Measurements from ENCODE around the gene CKS2. TPM values are rescaled to one million over a fixed set of nuclear protein-coding genes. Genes with fewer than 3 reads are reported as not detected.

The CKS2 gene
- total RNA-seq, 2 donors from 2014 or later = 2.9 to 4.3 TPM

DNA sequence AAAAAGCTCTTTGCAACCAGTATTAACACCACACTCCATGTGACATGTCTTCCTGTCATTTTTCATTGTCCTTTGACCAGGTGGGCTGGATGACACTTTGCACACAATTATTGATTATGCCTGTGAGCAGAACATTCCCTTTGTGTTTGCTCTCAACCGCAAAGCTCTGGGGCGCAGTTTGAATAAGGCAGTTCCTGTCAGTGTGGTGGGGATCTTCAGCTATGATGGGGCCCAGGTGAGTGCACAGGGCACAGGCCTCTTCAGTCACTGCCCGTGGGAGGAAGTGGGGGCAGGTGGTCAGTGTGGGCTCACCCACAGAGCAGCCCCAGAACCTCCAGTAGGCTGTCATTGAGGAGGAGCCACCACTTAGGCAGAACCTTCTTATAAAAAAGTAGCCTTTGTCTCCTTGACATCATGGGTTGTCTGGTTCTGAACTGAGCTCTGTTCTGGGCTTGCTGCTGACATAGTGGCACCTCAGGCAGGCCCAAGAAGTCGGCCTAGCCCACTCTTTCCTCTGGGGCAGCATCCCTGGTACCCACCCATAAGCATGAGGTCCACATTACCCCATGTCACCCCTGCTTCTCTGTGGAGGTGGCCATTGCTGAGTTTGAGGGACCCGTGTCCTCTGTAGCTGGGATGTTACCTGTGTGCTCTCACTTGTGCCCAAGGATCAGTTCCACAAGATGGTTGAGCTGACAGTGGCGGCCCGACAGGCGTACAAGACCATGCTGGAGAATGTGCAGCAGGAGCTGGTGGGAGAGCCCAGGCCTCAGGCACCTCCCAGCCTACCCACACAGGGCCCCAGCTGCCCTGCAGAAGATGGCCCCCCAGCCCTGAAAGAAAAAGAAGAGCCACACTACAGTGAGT, 46.6 kb downstream of the CKS2 start:
- 87 to 95% methylated on average over 6 to 7 of the region's 8 CpGs for WGBS, 2 donors
- intact Hi-C loops (cut with DNase I) = no loop called here
- H3K4me1 ChIP-seq = no peaks in the 10 kb centered on the region
- no peak for DNase-seq
- no peak overlapping the region for H3K27ac ChIP-seq
- no peaks in the 10 kb centered on the region for H3K9me3 ChIP-seq
- no peaks in the 10 kb centered on the region for H3K27me3 ChIP-seq
- TF ChIP-seq POLR2A (IDR thresholded peaks at IDR 0.05) (no peak), CTCF (IDR thresholded peaks at IDR 0.05) (no peak)
- no peak overlapping the region for H3K4me3 ChIP-seq
- H3K36me3 ChIP-seq (replicated peaks in 1 of 2; ENCODE audit: insufficient read depth in 1 of 2, low read depth in 2 of 2) = peaks cover 0 to 50% of the 10 kb centered on the region in 2 donors
- no peak for ATAC-seq

GRCh38 chr9:89358376-89358916, 47.5 kb downstream of the CKS2 start:
- TF ChIP-seq CTCF (IDR thresholded peaks at IDR 0.05) (no peak), POLR2A (IDR thresholded peaks at IDR 0.05) (no peak)
- H3K27ac ChIP-seq = no peak overlapping the region
- no peaks in the 10 kb centered on the region for H3K27me3 ChIP-seq
- H3K9me3 ChIP-seq = no peaks in the 10 kb centered on the region
- no peak for ATAC-seq
- H3K4me1 ChIP-seq = no peaks in the 10 kb centered on the region
- H3K4me3 ChIP-seq = no peak overlapping the region
- intact Hi-C loops (cut with DNase I) = no loop called here
- DNase-seq = no peak
- WGBS, 2 donors = 83 to 90% methylated on average over 3 of the region's 3 CpGs
- H3K36me3 ChIP-seq (replicated peaks in 1 of 2; ENCODE audit: insufficient read depth in 1 of 2, low read depth in 2 of 2) = peaks cover 0 to 46% of the 10 kb centered on the region in 2 donors

GRCh38 chr9:89358985-89359384, 48.0 kb downstream of the CKS2 start:
- H3K36me3 ChIP-seq (replicated peaks in 1 of 2; ENCODE audit: insufficient read depth in 1 of 2, low read depth in 2 of 2) = peaks cover 0 to 42% of the 10 kb centered on the region in 2 donors
- H3K27me3 ChIP-seq = no peaks in the 10 kb centered on the region
- ATAC-seq (no peak), DNase-seq (peak in 3 of 4 donors; percentile 9 to 34 (median 28))
- TF ChIP-seq CTCF (IDR thresholded peaks at IDR 0.05) = no peak
- no peak for TF ChIP-seq POLR2A (IDR thresholded peaks at IDR 0.05)
- intact Hi-C loops (cut with DNase I) = no loop called here
- no peaks in the 10 kb centered on the region for H3K9me3 ChIP-seq
- no peak overlapping the region for H3K4me3 ChIP-seq
- 43 to 68% methylated on average over 4 of the region's 4 CpGs for WGBS, 2 donors
- H3K4me1 ChIP-seq = no peaks in the 10 kb centered on the region
- H3K27ac ChIP-seq = no peak overlapping the region

DNA sequence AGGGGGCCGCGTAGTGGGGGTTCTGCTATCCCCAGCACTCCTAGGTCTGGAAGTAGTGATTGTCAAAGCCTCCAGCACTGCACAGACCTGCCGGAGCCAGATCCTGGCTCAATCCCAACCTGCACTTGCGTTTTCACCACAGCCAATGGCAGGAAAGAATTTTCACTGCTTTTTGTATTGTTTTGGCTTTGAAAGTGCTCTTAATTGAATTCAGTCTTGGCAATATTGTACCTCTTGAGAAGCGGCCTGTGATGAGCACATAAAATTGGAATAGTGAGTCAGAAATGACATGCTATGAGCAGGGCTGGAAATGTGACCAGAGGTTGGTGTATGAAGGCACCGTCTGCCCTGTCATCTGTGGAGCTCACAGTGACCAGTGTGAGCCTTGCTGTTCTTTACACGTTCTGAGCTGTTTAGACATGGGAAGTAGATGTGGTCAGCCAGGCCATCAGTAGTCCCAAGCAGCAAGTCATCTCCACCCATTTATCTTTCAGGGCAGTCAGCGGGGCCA, 48.8 kb downstream of the CKS2 start:
- TF ChIP-seq CTCF (IDR thresholded peaks at IDR 0.05) = no peak
- TF ChIP-seq POLR2A (IDR thresholded peaks at IDR 0.05) = no peak
- WGBS, 2 donors = 78 to 89% methylated on average over 8 of the region's 8 CpGs
- Histone ChIP-seq H3K4me3 (no peak overlapping the region), H3K4me1 (no peaks in the 10 kb centered on the region), H3K27me3 (no peaks in the 10 kb centered on the region), H3K27ac (peak overlapping the region in 1 of 4 donors; percentile 20), H3K36me3 (replicated peaks in 1 of 2; ENCODE audit: insufficient read depth in 1 of 2, low read depth in 2 of 2) (peaks cover 0 to 36% of the 10 kb centered on the region in 2 donors), H3K9me3 (no peaks in the 10 kb centered on the region)
- intact Hi-C loops (cut with DNase I) = no loop called here
- ATAC-seq (no peak), DNase-seq (peak in 1 of 4 donors; percentile 5)
